GM12891 (cell line): ENCODE measurements around the gene DCLK1.

ENCODE experiments used
- POLR2A ChIP-seq: IDR thresholded peaks from 2 replicates; pipeline ENCODE4 v1.6.1; 2011; ENCODE audit warnings: low read depth, low read length, control low read depth
- POLR2AphosphoS5 ChIP-seq: IDR thresholded peaks from 2 replicates; pipeline ENCODE4 v1.6.1; 2011; ENCODE audit warnings: low read depth, low read length, control low read depth
- POU2F2 ChIP-seq: IDR thresholded peaks from 2 replicates; pipeline ENCODE4 v1.6.1; 2011; ENCODE audit warnings: low read depth, mild to moderate bottlenecking, control low read depth, low read length, moderate library complexity
- SPI1 ChIP-seq: IDR thresholded peaks from 2 replicates; pipeline ENCODE4 v1.6.1; 2011; ENCODE audit warnings: low read depth, low read length, control low read depth

DNA sequence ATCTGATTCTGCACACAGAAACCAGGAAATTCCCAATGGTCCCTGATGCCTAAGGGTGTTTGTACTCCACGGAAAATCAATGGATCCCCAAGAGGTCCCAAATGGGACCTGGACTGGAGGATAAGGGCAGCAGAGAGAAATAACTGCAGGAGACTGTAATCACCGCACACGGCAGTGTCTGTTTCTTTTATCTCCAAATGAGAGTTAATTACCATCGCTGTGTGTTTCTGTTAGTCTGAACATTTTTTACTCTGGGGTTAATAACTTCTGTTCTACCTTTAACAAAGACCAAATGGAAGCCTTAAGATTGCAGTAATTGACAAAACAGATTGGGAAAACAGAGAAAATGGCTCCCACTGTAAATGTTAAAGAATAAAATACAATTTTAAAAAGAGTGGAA is 320.9 kb downstream of the DCLK1 start:
- TF ChIP-seq POU2F2 (no peak), POLR2A (no peak), SPI1 (no peak), POLR2AphosphoS5 (no peak)
